NCI-H2081 treated with DMSO at 0.1 percent for 48 hours (cell line): ENCODE data around the gene KCNA2.

ENCODE experiments used
- DNase-seq: peaks from one replicate; lab custom pipeline; 2025; lab: John Stamatoyannopoulos, UW

The KCNA2 gene

DNA sequence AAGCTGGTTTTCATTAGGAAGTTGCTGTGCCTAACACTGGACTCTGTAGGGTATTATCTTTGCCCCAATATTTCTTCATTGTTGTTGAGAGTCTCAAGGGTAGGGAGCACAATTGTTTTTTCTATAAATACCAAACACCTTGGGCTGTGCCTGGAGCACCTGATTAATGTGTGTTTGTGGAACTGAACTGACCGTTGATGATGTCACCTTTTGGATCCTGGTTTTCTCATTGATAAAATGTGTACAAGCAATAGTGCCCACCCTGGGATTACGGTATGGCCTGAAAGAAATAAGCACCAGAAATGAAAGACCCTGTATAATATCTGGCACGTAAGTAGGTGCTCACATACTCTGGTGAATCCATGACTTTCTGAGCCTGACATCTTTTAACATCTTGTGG lies 39.3 kb downstream of the KCNA2 start:
- no peak for DNase-seq

DNA sequence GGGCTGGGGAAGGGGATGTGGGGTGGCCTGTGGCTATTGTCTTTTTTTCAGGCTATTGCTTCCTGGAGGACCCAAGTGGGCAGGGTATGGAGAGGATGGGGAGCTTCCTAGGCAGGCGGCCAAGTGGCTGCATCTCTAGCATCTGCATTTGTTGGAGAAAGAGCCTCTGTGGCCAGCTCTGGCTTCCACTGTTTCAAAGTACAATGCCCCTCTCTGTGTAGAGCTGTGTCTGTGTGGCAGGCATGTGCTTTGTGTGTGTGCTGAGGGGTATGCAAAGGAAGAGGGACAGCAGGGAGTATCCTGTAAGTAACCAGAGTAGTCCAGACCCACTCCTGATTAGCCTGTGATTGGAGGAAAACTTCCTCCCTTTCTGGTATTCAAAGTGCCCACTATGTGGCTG lies 40.6 kb downstream of the KCNA2 start:
- DNase-seq, result no peak

DNA sequence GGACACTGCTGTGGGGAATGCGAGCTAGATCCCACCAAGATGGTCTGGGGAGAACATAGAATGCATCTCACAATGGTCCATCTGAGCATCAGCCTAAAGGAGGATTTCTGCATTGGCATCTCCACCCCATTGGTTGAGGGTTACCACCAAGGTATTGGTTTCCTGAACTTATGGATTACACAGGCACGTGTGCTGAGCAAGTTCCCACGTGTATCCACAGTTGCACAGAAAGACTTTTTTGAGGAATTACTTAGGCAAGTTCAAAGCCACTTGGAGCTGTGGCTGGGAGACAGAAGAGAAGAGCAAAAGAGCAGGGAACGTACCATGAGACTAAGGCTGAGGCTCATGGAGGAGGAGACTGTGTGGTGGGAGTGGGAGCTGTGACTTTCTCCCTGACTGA lies 43.1 kb downstream of the KCNA2 start:
- no peak for DNase-seq

- DNase-seq, result no peak
These were observed 44.6 kb downstream of the KCNA2 start for GRCh38 chr1:110561596-110561995.

DNA sequence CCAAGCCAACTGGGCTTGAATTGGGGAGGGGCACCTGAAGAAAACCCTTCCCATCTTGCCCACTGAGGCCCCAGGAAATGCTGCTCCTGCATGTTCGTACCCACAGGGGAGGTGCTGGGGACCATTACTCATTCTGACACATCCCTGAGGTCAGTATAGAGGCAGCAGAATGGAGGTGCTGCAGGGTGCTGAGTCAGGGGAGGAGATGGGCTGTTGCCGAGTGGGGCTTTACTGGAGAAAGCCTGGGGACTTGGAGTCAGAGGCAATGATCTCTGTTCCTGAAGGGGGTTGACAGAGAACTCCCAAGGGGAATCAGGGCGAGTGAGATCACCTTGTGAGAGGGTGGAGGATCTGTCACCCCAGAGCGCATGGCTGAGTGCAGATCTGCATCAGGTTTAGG lies 47.0 kb downstream of the KCNA2 start:
- DNase-seq, result no peak

DNA sequence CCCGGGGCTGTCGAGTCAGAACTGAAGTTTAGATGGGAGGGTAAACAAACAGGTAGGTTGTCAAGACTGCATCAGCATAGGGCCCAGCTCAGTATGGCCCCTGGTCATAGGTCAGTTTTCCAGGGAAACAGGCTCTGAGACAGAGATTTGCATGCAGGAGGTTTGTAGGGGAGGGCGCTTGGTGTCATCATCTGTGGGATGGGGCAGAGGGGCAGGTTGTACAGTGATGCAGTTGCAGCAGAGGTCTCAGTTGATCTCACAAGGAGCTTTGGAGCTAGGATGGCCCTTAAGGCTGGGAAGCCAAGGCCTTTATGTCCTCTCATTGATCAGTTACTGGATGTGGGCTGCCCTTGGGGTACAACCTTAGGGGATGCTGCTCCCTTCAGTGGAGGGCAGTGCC lies 48.7 kb downstream of the KCNA2 start:
- DNase-seq, result no peak

DNA sequence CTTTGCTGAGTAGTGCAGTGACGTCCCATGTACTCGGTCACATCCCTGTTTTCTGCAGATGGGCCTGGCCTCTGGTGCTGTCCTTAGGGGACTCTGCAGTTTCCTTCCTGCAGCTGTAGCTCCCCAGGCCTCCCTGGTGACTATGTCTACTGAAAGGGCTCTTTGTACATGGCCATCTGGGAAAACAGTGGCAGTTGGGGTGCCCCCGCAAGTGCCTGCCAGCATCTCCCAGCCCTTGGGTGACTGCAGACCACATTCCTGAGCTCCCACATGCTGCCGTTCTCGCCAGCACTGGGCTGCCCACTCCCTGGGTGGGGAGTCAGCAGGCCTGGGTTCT lies 49.7 kb downstream of the KCNA2 start:
- no peak for DNase-seq

GRCh38 chr1:110555807-110556470 lies 50.2 kb downstream of the KCNA2 start:
- no peak for DNase-seq

GRCh38 chr1:110554871-110555801 lies 51.0 kb downstream of the KCNA2 start:
- no peak for DNase-seq

DNA sequence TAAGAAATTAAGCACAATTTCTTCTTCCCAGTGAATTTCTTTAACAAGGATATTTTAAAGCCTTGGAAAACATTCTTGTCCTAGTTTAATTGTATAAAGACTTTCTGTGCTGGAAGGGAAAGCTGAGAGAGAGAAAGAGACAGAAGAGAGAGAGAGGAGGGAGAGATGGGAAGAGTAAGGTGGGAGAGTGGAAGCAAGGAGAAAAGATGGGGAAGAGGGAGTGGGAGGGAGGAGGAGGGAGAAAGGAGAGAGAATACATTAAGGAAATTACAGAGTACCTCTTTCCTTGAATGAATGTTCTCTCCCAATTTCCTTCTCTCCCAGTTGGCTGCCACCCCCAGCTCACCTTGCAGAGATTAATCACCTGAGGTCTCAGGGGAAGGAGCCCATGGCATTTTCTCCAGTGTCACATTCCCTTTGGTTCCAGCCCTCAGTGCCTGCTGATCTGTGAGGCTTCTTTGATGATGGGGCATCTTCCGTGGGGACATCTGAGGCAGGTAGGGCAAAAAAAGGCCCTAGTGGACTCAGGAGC lies 54.8 kb downstream of the KCNA2 start:
- DNase-seq, result no peak

GRCh38 chr1:110549831-110550230 lies 56.3 kb downstream of the KCNA2 start:
- DNase-seq, result no peak

- DNase-seq, result no peak
These were observed 57.8 kb downstream of the KCNA2 start for GRCh38 chr1:110548381-110548780.

- no peak for DNase-seq
These were observed 59.1 kb downstream of the KCNA2 start for GRCh38 chr1:110547017-110547416.

DNA sequence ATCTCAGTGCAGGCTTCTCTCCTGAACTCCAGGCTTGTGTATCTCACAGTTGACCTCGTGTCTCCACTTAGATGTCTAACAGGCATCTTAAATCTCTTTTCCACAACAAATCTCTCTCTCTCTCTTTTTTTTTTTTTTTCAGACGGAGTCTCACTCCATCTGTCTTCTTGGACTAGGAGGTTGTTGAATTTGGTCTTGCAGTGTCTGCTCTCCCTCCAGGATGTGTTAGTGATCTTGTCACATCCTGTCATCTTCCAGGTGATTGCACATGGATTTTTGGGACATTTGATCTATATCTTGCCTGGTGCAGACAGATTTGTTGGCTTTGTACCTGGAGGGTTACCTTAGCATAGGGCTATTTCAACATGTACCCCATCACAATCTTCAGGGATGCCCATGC lies 60.7 kb downstream of the KCNA2 start:
- DNase-seq, result no peak

GRCh38 chr1:110544753-110545152 lies 61.4 kb downstream of the KCNA2 start:
- no peak for DNase-seq
